GM12891 (cell line): ENCODE measurements around the gene CEACAM18.
"Not testable (repeated sequence)": the region's sequence is repeated elsewhere in the genome, so short reads cannot be mapped to it uniquely, and the experiment has no call there.

ENCODE experiments used
- DNase-seq: peaks from one replicate; pipeline ENCODE4 v3.0.0; 2011; ENCODE audit warnings: low spot score; ENCODE audit not compliant: insufficient read length
- FAIRE-seq: peaks from 2 replicates; lab custom pipeline; 2011; peaks lifted over from hg19 to GRCh38; lab: Jason Lieb, UNC
- PAX5 ChIP-seq: IDR thresholded peaks from 2 replicates; pipeline ENCODE4 v1.6.1; 2011; ENCODE audit warnings: low read length, moderate library complexity, mild to moderate bottlenecking; ENCODE audit not compliant: insufficient read depth, severe bottlenecking
- POLR2A ChIP-seq: IDR thresholded peaks from 2 replicates; pipeline ENCODE4 v1.6.1; 2011; ENCODE audit warnings: low read depth, low read length, control low read depth
- POLR2AphosphoS5 ChIP-seq: IDR thresholded peaks from 2 replicates; pipeline ENCODE4 v1.6.1; 2011; ENCODE audit warnings: low read depth, low read length, control low read depth
- POU2F2 ChIP-seq: IDR thresholded peaks from 2 replicates; pipeline ENCODE4 v1.6.1; 2011; ENCODE audit warnings: low read depth, mild to moderate bottlenecking, control low read depth, low read length, moderate library complexity
- SPI1 ChIP-seq: IDR thresholded peaks from 2 replicates; pipeline ENCODE4 v1.6.1; 2011; ENCODE audit warnings: low read depth, low read length, control low read depth
- TAF1 ChIP-seq: IDR thresholded peaks from 2 replicates; pipeline ENCODE4 v1.6.1; 2011; ENCODE audit warnings: low read depth, low read length, control low read depth

CEACAM18 gene

GRCh38 chr19:51462681-51463080 lies 15.7 kb upstream of the CEACAM18 start:
- TF ChIP-seq TAF1 (no peak), SPI1 (no peak), PAX5 (no peak), POU2F2 (no peak), POLR2AphosphoS5 (no peak), POLR2A (no peak)
- FAIRE-seq (no peak), DNase-seq (no peak)

DNA sequence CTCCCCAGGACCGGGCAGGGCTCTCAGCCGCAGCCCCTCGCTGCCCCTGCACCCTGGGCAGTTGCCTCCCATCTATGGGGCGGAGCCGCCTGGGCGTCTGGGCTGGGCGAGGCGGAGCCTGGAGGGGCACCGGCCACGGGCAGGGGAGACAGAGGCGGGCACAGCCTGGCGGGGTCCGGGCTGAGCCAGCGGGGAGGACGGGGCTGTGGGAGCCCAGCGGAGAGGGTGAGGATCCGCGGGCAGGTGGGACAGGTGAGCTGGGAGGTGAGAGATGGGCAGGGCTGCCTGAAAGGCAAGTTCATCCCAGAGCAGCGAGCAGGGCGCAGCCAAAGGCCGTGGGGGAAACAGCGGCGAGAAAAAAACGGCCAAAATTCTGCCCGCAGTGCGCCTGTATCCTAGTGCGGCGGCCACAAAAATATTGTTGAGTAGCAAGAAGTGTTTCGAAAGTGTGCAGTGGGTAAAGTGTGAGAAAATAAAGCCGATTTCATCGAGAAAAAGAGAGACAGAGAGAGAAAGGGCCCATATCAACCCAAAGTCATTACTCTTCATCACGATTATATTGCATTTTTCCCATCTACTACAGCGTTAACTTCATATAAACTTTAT lies 14.3 kb upstream of the CEACAM18 start:
- not testable (repeated sequence) for FAIRE-seq

GRCh38 chr19:51466723-51467122 lies 11.6 kb upstream of the CEACAM18 start:
- no peak for FAIRE-seq
- TF ChIP-seq POU2F2 = no peak
- no peak for TF ChIP-seq POLR2AphosphoS5
- no peak for TF ChIP-seq SPI1
- TF ChIP-seq PAX5 = no peak
- TF ChIP-seq TAF1 = no peak
- no peak for TF ChIP-seq POLR2A
- no peak for DNase-seq

More for the DNA sequence above, 14.3 kb upstream of the CEACAM18 start:
- not testable (repeated sequence) for DNase-seq

DNA sequence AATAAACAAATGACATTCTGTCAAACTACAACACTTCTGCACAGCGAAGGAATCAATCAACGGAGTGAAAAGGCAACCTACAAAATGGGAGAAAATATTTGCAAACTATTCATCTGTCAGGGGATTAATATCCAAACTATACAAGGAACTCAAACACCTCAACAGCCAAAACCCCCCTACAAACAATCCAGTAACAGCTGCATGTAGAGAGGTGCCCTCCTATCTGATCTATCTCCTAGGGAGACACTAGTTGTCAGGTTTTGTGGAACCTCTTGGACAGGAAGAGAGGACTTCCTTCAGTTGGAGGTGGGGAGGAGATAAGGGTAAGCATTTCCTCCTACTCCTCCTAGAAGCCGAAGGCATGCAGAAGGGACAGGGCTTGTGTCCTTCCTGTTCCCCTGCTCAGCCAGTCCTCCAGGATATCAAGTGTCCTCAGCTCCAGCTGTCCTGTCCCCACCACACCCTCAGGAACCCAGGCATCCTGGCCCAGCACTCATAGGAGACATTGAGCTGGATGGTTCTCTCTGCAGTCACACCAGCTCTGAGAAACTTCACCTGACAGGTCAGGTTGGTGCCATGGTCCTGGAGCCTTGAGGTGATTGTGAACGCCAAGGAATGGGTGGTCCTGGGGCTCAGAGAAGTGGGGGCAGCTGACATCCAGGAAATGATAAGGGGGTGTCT lies 10.3 kb upstream of the CEACAM18 start:
- DNase-seq = no peak
- TF ChIP-seq PAX5 (no peak), POLR2A (no peak), POLR2AphosphoS5 (no peak), SPI1 (no peak), TAF1 (no peak), POU2F2 (no peak)

GRCh38 chr19:51468545-51468920 lies 9.8 kb upstream of the CEACAM18 start:
- no peak for DNase-seq
- TF ChIP-seq SPI1 (no peak), PAX5 (no peak), POLR2AphosphoS5 (no peak), POLR2A (no peak), POU2F2 (no peak), TAF1 (no peak)
- FAIRE-seq = no peak

More for the DNA sequence above, 10.3 kb upstream of the CEACAM18 start:
- no peak for FAIRE-seq

GRCh38 chr19:51469162-51469561 lies 9.2 kb upstream of the CEACAM18 start:
- no peak for DNase-seq
- no peak for TF ChIP-seq SPI1
- no peak for TF ChIP-seq POLR2A
- TF ChIP-seq TAF1 = no peak
- no peak for TF ChIP-seq POU2F2
- TF ChIP-seq PAX5 = no peak
- no peak for TF ChIP-seq POLR2AphosphoS5
- no peak for FAIRE-seq

- DNase-seq = no peak
- FAIRE-seq = no peak
- TF ChIP-seq SPI1 = no peak
- TF ChIP-seq POU2F2 = no peak
- no peak for TF ChIP-seq POLR2AphosphoS5
- TF ChIP-seq PAX5 = no peak
- TF ChIP-seq TAF1 = no peak
- no peak for TF ChIP-seq POLR2A
Measured at GRCh38 chr19:51469629-51470028, 8.7 kb upstream of the CEACAM18 start.

- FAIRE-seq (no peak), DNase-seq (no peak)
- TF ChIP-seq TAF1 (no peak), POU2F2 (no peak), SPI1 (no peak), PAX5 (no peak), POLR2AphosphoS5 (no peak), POLR2A (no peak)
Measured at GRCh38 chr19:51470966-51471365, 7.4 kb upstream of the CEACAM18 start.

GRCh38 chr19:51471527-51471926 lies 6.8 kb upstream of the CEACAM18 start:
- no peak for FAIRE-seq
- no peak for DNase-seq
- TF ChIP-seq TAF1 (no peak), PAX5 (no peak), POLR2A (no peak), SPI1 (no peak), POLR2AphosphoS5 (no peak), POU2F2 (no peak)

DNA sequence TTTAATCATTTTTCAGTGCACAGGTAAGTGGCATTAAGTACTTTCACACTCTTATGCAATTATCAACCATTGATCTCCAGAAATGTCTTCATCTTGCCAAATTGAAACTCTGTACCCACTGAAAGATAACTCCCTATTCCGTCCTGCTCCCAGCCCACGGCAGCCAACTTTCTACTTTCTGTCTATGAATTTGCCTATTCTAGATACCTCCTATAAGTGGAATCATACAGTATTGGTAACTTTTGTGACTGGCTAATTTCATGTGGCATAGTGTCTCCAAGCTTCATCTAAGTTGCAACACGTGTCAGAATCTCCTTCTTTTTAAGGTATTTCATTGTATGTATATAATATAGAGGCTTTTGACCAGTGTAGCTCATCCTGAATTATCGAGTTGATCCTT lies 5.7 kb upstream of the CEACAM18 start:
- TF ChIP-seq POU2F2 (no peak), POLR2A (no peak), SPI1 (no peak), TAF1 (no peak), POLR2AphosphoS5 (no peak), PAX5 (no peak)
- no peak for DNase-seq
- FAIRE-seq = no peak
